GM18507 (cell line): ENCODE results near the gene CNTNAP2.

Source experiments
- DNase-seq: peaks from one replicate; pipeline ENCODE4 v3.0.0; 2011; ENCODE audit warnings: low read depth; ENCODE audit not compliant: insufficient read length; ENCODE audit errors: extremely low spot score
- FAIRE-seq: peaks from 2 replicates; lab custom pipeline; 2011; peaks lifted over from hg19 to GRCh38; lab: Jason Lieb, UNC

The CNTNAP2 gene

GRCh38 chr7:147523056-147523455 is 1406.5 kb downstream of the CNTNAP2 start:
- FAIRE-seq = no peak
- no peak for DNase-seq

GRCh38 chr7:147524726-147525250 is 1408.2 kb downstream of the CNTNAP2 start:
- DNase-seq (no peak), FAIRE-seq (no peak)

- FAIRE-seq (no peak), DNase-seq (no peak)
Observed at GRCh38 chr7:147525325-147525724, 1408.7 kb downstream of the CNTNAP2 start.

GRCh38 chr7:147535701-147536111 is 1419.1 kb downstream of the CNTNAP2 start:
- DNase-seq (no peak), FAIRE-seq (no peak)

GRCh38 chr7:147539685-147540084 is 1423.1 kb downstream of the CNTNAP2 start:
- FAIRE-seq = no peak
- DNase-seq = no peak

- DNase-seq (no peak), FAIRE-seq (no peak)
Observed at GRCh38 chr7:147540743-147541142, 1424.1 kb downstream of the CNTNAP2 start.

- FAIRE-seq (no peak), DNase-seq (no peak)
Observed at GRCh38 chr7:147541261-147541660, 1424.7 kb downstream of the CNTNAP2 start.

GRCh38 chr7:147547252-147547897 is 1430.8 kb downstream of the CNTNAP2 start:
- FAIRE-seq (no peak), DNase-seq (no peak)

- FAIRE-seq (no peak), DNase-seq (no peak)
Observed at GRCh38 chr7:147556317-147556716, 1439.7 kb downstream of the CNTNAP2 start.

- no peak for DNase-seq
- no peak for FAIRE-seq
Observed at GRCh38 chr7:147563669-147564068, 1447.1 kb downstream of the CNTNAP2 start.

- FAIRE-seq (no peak), DNase-seq (no peak)
Observed at GRCh38 chr7:147564786-147565476, 1448.3 kb downstream of the CNTNAP2 start.

- FAIRE-seq (no peak), DNase-seq (no peak)
Observed at GRCh38 chr7:147567043-147567442, 1450.4 kb downstream of the CNTNAP2 start.

GRCh38 chr7:147569116-147569913 is 1452.7 kb downstream of the CNTNAP2 start:
- DNase-seq = no peak
- no peak for FAIRE-seq

GRCh38 chr7:147570390-147570789 is 1453.8 kb downstream of the CNTNAP2 start:
- no peak for DNase-seq
- FAIRE-seq = no peak

GRCh38 chr7:147571436-147572185 is 1455.0 kb downstream of the CNTNAP2 start:
- no peak for FAIRE-seq
- no peak for DNase-seq

- FAIRE-seq = no peak
Observed at GRCh38 chr7:147578196-147578595, 1461.6 kb downstream of the CNTNAP2 start.

GRCh38 chr7:147579148-147579547 is 1462.5 kb downstream of the CNTNAP2 start:
- DNase-seq (no peak), FAIRE-seq (no peak)

More at GRCh38 chr7:147578196-147578595, 1461.6 kb downstream of the CNTNAP2 start:
- no peak for DNase-seq

- DNase-seq (no peak), FAIRE-seq (no peak)
Observed at GRCh38 chr7:147584771-147585193, 1468.2 kb downstream of the CNTNAP2 start.

GRCh38 chr7:147586110-147586509 is 1469.5 kb downstream of the CNTNAP2 start:
- DNase-seq (no peak), FAIRE-seq (no peak)
